GM18519 (cell line): ENCODE data around the gene H19.

ENCODE experiments used
- ATAC-seq: cut with Tn5 transposase; IDR thresholded peaks from one replicate; pipeline ENCODE4 v1.9.1; 2021; ENCODE audit warnings: mild to moderate bottlenecking, moderate library complexity; ENCODE audit not compliant: unreplicated experiment, low FRiP score

Gene H19

DNA sequence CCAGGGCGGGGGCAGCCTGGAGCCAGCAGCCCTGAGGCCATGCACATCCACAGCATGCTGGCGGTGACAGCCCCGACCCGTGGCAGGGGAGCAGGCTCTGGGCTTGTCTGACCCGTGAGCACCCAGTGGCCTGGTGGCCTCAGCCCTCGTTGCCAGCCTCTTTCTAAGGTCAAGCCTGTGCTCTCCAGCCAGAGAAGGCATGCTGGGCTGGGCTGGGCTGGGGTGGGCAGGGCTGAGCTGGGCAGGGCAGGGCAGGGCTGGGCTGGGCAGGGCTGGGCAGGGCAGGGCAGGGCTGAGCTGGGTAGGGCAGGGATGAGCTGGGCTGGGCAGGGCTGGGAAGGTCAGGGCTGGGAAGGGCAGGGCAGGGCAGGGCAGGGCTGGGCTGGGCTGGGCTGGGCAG is 10.6 kb downstream of the H19 start:
- no peak for ATAC-seq

DNA sequence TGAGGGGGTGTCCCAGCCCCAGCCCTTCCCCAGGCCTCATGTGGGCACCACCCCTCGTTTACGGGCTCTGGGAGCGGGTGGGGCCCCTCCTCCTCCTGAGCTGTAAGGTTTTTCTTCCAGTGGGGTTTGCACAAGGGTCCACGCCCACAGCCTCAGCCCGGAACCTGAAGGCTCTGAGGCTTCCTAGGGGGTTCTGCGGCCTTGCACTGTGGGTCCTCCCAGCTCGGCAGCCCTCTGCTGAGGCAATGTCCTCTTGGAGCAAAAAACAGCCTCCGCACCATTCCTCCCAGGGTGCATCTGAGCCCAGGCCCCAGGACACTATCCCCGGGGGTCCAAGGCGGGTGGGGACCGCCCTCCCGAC is 14.1 kb downstream of the H19 start:
- ATAC-seq, result no peak

DNA sequence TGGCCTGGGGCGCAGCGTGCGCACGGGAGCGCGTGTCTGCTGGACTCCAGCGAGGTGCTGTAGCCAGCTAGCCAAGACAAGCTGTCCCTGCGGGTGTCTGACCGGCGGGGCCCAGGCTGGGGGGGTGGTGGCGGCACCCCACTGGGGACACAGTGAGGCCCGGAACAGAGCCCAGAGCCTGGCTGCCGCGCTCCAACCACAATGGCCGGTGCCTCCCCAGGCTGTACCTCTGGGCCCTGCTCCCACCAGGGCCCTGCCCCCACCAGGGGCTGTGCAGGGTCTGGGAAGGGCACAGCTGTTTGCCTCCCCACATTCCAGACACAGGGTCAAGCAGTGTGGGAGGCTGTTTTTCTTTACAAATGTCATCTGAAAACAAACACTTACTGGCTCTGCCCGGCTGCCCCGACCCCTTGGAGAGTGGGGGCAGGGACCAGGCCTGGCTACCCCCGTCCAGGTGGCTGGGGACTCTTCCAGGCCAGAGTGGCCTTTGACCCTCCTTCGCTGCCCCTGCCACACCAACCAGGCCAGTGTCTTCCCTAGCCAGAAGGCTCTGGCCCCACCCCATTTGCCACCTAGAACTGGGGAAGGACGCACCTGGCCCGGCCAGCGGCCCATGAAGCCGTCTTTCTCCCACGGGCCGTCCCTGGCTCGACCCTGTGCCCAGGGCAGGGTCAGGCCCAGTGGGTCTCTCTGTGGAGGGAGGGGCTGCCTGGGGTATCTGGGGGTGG is 14.6 kb downstream of the H19 start:
- no peak for ATAC-seq

DNA sequence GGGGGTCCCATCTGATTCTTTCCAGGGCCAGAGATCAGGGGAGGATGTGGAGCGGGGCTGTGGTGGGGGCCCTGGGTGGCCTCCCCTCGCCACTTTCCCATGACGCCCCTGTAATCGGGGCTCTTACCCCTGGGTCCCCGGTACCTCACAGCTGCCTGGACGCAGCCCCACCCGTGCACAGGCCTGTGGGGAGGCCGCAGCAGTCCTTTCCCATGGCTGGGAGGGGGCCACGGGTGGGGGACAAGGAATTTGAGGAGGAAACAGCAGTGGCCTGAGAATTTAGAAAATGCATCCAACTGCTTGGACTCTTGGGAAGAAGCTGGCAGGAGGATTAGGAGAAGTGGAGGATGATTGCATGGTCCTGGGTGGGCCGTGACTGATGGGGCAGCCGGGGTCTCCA is 18.0 kb downstream of the H19 start:
- ATAC-seq, result no peak

DNA sequence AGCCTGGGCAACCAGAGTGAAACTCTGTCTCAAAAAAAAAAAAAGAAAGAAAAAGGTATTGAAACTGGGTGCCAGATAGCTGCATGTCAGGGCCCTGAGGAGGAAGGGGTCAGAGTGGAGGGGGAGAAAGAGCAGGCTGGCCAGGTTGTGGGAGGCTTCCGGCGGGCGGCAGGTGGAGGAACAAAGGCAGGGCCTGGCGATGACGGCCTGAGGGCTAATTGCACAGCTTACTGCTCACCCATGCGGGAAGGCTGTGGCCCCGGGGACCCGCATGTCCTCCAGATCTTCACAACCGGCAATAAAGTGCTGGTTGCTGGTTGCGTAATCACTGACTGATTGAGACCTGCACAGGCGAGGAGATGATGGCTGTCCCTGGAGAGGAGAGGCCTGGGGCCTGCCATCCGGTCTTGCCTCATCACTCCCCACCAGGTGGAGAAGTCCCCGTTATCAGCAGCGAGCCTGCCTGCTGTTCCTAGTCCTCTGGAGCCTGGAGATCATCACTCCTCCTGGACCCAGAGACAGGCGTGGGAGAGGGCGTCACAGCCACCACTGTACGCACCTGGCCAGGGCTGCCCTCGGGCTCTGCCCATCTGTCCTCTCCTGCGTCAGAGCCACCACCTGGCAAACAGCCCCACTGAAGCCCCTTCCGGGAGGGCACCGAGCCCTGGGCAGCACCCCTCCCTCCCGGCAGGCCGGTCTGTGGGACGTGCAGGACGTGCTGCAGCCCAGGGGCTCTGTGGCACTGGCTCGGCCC is 18.7 kb downstream of the H19 start:
- no peak for ATAC-seq

DNA sequence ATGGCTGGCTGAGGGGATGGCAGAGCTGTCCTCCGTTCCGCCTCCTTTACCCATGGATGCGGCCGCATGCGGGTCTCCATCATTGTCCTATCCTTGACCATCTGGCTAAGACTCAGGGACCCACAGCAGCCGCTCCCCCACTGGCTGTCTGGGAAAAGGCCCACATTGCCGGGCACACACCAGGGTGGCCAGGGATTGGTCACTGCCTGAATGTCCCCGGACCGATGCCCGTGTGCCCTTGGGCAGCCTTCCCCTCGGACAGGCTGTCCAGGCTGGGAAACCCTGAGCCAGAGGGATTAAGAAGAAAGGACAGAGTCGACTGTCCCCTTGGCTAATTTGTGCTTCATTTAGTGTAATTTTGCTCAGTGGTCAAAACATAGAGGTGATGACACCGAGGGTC is 22.5 kb downstream of the H19 start:
- ATAC-seq, result no peak

DNA sequence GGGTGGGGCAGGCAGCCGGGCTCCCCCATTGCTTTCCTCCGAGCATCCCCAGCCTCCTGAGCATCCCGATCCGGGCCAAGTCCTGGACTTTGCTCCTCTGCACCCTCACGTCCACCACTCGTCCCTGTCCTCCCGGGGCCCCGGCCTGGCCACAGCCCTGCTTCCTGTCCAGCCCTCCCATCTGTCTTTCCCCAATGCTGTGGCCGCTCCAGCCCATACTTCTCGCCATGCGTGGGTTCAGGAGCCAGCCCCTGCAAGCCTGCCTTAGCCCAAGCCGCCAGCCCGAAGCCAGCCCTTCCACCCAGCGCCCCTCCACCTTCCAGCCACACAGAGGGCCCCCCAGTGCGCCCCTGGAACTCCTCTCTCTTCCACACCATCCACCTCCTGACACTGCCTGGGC is 26.7 kb downstream of the H19 start:
- ATAC-seq, result no peak

DNA sequence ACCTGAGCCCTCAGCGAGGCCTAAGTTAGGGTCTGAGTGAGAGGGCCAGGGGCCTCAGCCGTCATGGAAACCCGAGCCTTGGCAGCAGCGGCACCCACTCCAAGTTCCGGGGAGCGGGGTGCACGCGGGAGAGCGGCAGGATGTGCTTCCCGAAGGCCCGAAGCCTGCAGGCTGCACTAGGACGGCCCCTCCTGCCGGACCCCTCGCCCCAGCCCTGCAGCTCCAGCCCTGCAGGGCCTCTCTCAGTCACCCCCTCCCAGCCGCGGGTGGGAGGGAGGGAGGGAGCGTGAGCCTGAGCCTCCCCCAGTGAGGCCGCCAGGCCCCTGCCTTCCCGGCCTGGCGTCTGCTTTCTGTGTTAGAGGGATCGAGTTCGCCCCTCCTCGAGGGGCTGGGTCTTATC is 27.9 kb downstream of the H19 start:
- ATAC-seq, result no peak

DNA sequence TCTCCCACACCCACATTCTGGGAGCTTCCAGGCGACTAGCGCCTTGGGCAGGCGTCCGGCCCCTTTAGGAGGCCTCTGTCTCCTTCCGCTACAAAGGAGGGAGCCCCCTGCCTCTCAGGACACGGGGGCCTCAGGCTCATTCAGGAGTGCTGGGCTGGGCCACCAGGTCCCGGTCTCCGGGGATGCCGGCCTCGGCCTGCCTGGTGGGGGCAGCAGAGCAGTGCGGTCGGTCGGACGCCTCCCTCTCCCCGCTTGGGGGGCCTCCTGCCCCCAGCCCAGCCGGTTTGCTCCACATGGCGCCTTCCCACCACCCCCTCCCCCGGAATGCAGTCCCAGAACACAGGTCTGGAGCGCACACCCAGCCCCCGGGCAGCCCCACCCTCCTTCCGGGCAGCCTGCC is 28.6 kb downstream of the H19 start:
- ATAC-seq, result no peak

DNA sequence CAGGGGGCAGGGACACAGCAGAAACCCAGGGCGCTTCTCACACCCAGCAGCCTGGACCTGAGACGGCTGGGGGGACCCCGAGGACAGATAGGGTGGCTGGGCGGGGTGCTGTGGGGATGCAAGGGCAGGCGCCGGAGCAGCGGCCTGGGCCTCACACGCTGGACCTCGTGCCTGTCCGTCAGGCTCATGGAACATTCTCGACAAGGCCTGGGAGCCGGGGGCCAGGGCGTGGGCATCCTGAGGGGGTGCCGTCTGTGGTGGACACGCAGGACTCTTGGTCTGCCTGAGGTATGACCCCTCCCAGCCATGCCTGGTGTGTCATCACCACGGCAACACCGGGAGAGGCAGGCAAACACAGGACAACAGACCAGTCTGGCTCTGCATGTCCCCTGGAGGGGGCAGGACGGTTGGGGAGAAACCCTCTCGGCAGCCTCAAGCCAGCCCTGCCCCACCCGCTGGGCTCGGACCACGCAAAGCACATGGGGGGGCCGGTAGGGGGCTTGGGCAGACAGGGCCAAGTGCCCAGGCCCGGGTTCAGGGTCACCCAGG is 29.1 kb downstream of the H19 start:
- ATAC-seq, result no peak

DNA sequence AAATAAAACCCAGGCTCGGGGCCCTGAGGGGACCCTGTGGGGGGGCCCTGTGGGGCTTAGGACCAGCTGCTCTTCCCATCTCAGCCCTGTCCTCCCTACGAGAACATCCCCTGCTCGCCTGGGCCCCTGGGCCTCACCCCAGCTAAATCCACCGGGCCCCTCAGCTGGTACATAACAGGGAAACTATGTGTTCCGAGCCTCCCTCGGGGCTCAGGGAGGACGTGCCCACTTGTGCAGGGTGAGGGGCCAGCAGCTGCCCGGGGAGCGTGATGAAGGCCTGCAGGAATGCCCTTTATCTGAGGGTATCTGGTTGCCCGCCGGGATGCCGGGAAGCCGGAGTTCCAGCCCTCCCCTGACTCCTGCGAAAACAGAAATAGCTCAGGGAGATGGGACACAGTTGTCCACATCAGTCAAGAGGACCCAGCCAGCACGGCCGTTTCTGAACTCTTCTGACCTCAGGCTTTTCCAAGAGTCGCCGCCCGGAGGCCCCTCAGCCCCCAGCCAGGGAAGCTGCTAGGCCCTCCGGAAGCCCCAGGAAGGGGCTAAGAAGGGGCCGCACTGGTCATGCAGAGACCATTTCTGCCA is 29.9 kb downstream of the H19 start:
- no peak for ATAC-seq

DNA sequence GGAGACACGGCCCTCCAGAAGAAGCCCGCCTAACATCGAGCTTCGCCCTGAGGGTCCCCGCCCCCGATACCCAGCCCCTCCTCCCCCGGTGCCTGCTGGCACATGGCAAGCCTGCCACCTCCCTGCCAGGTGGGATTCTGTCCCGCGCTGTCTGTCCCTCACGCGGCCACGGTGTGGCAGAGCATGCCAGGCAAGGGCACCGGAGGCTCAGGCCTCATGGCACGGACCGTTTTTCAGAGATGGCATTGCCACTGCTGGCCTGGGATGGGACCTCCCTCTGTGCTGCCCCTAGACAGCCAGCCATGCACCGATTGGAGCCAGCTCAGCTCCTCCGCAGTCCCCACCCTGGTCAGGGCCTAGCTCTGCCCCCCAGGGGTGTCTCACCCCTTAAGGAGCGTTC is 31.1 kb downstream of the H19 start:
- ATAC-seq, result no peak

DNA sequence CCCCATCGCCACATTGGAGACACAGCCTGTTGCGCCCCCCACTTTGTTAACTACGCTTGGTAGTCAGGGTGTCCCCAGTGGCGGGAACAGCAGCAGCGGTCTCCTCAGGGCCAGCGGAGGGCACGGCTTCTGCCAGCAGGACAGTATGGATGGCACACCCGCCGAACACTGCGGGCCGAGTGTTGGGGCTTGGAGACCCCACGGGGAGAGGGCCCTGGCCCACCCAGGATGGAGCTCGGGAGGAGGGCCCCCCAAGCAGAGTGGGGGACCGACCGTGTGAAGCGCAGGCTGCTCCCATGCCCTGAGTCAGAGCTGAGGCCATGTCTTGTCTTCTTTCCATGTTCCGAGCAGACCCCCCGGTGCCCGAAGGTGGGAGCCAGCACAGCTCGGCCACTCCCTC is 32.7 kb downstream of the H19 start:
- ATAC-seq, result no peak

DNA sequence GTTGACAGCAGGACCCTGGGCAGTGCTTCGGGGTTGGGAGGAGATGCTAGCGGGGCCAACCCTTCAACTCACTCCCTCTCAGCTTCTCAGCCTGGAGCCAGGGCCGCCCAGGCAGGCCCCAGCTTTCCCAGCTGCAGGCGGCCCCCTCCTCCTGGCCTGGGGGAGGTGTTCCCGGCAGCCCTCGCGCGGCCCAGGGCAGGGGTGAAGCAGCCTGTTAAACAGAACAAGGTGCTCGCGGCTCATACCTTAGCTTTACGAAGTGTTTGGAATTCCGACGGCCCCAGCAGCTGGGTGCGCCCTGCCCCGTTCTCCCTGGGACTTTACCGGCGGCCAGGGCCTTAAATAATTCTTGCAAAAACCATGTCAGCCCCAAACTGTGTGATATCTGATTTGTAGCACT is 33.3 kb downstream of the H19 start:
- no peak for ATAC-seq

DNA sequence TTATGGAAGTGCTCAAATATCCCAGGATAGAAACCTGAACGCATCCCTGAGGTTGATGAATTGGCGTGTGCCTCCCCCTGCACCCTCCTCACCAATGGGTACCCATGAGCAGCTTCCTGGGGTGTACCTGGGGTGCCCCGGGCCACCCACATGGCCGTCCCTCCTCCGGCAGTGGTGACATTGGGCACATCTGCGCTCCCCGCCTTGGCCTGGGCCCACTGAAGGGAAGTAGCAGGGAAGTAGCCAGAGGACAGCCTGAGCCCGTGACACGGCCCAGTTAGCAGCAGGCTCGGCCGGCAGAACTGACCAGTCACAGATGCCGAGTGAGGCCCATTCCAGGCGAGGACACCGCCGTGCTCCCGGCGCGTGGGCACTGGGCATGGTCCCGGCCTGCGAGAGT is 33.8 kb downstream of the H19 start:
- no peak for ATAC-seq

DNA sequence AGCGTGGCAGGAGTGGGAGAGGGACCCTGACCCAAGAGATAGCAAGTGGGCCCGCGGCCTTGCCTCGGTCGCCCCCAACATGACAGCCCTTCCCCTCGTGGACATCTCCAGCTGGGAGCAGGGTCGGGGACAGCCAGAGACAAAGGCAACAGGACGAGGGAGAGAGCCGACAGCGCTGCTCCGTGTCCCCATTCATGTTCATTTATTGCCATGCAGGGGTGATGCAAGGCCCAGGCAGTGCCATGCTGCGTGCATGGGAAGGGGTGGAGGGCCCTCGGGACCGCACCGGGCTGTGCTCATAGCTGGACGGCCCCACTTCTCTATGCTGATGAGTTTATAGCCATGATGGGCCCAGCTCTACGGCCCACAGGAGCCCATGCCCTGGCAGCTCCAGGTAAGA is 37.9 kb downstream of the H19 start:
- no peak for ATAC-seq

DNA sequence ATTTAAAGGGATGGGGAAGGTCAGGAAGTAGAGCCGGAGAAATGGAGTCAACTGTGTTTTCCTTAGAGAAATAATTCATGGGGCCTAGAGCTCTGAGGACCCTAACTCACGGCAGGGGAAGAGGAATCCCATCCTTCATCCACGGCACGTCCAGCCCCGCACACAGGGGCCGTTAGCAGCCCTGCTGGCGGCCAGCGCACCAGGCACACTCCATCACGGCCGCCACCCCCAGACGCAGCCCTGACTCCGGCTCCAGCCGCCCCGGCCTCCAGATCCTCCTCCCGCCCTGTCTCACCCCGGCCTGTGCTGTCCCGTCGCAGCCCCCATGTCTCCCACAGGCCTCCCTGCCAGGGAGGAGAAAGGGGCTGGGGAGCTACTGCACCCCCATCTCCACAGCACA is 39.3 kb downstream of the H19 start:
- ATAC-seq, result no peak

DNA sequence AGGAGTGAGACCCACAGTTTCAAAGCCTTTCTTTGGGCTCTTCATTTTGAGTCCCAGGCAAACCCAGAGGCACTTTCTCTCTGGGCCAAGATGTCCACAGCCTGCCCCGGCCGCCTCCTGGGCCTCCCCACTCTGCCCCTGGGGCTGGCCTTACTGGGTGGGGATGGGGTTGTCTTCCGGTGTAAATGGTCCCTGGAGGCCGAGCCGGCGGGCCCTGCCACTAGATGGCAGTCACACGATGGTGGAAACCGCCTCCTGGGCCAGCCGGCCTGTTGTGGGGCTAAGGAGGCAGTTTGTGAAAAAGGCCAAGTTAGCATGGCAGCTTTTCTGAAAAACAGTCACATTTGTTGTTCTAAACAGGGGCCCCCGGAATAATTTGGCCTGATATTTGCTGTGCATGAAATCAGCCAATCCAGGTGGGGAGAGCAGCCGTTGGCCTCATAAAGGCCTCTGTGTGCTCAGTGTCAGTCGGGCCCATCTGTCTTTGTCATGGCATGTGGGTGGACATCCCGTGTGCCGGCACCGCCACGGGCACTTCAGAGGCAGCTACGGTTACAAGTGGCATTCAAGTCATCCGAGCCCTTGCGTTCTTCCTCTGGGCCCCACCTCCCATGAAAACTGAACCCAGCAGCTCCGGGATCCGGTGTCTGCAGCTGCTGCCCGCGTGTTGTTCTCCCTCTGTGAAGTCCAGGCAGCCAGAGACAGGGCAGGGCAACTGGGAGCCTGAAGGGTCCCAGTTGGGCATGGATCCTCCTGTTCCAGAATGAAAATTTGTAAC is 44.0 kb downstream of the H19 start:
- ATAC-seq, result no peak

DNA sequence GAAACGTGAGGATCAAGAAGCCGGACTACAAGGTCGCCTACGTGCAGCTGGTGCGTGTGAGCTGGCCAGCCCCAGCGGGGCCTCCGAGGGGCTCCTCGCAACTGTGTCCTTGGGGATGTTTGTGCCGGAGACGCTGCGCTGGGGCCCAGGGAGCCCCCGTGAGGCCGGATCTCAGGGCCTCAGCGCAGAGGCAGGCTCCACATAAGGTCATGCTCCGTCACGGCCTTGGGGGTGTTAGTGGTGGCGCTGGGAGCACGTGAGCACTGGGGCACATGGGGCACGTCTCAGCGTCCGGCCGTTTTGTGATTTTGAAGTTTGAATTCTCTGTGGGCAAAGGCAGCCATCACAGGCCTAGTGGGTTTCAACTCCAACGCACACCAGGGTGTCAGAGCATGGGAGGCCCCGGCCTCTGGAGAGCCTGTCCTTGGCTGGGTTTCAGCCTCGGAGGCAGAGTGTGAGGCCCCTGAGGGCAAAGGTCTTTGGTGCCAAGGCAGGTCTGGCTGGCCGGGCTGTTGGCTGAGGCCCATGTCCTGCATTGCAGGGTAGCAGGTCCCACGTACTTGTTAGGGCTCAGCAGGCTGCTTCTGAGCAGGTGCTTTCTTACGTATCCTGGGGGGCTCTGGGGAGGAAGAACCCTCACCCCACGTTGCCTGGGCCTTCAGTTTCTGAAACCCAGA is 44.7 kb downstream of the H19 start:
- no peak for ATAC-seq

DNA sequence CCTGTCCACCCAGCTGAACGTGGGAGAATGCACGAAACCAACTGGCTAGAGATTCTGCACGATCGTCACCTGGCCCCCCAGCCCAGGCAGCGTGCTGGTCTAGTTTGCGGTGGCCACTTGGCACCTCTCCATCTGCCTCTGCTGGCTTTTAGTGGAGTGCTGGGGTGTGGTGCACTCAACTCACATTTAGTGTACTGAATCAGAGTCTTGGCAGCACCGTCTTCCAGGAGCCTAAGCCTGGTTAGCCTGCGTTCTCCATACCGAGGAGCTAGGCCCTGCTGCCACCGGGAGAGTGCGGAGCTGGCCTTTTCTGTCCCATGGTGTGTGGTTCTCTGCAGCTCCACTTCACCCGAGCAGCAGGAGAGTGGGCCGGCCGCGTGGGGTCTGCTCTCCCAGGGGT is 47.7 kb downstream of the H19 start:
- no peak for ATAC-seq
